SK-N-MC (cell line): ENCODE results near the gene TXNRD2.

Experiments used
- EZH2 ChIP-seq: fragments of 200-600 bp; sonication (generic); IDR thresholded peaks from one replicate; pipeline ENCODE4 v1.6.1; 2017; ENCODE audit warnings: antibody characterized with exemption
- FOXP2 ChIP-seq: optimal IDR thresholded peaks from 2 replicates; pipeline ENCODE3; 2011; ENCODE audit warnings: mild to moderate bottlenecking, moderate library complexity; ENCODE audit not compliant: insufficient read depth; ENCODE audit errors: extremely low read length, control extremely low read depth

- TF ChIP-seq FOXP2 (no peak), EZH2 (no peak)
Measured at GRCh38 chr22:19888131-19888746, 53.4 kb downstream of the TXNRD2 start.
